Activated naive CD4-positive, alpha-beta T cell treated with anti-CD3 and anti-CD28 coated beads, Interleukin-2, amount 10 ng/mL, durations not matched to agents 5 hours and 36 hours (primary cell): ENCODE data around the gene CELF4. TPM values are rescaled to one million over a fixed set of nuclear protein-coding genes. Genes with fewer than 3 reads are reported as not detected.

Source experiments
- total RNA-seq, 2 experiments: library from RNA; stranded (reverse); gene quantifications; one replicate each; pipeline ENCODE4 v1.2.3, GENCODE V29; 2021

The CELF4 gene
- not detected for total RNA-seq

GRCh38 chr18:37565101-37565976 is at the start of gene CELF4:
Gene CELF4 (minus strand): TSS chr18:37565798.

